Activated naive CD8-positive, alpha-beta T cell treated with anti-CD3 and anti-CD28 coated beads, Interleukin-2, amount 50 U/mL, for 24 hours (primary cell): ENCODE results near the gene TM4SF1.
"Not testable (repeated sequence)": the region's sequence is repeated elsewhere in the genome, so short reads cannot be mapped to it uniquely, and the experiment has no call there.

Experiments
- ATAC-seq: fragments of 150-1000 bp; cut with Tn5 transposase; one replicate; pipeline ENCODE4 v1.10.0; 2021
- DNase-seq: peaks from one replicate; pipeline ENCODE4 v3.0.0; 2021
- H3K27ac Mint-ChIP-seq: one replicate; pipeline ENCODE4 v1.8.0; 2021; ENCODE audit warnings: mild to moderate bottlenecking, mixed read lengths
- H3K27me3 Mint-ChIP-seq: one replicate; pipeline ENCODE4 v1.8.0; 2021; ENCODE audit warnings: mixed read lengths
- H3K36me3 Mint-ChIP-seq: one replicate; pipeline ENCODE4 v1.8.0; 2021; ENCODE audit warnings: low read depth, mixed read lengths
- H3K4me1 Mint-ChIP-seq: one replicate; pipeline ENCODE4 v1.8.0; 2021; ENCODE audit warnings: mixed read lengths
- H3K4me3 Mint-ChIP-seq: one replicate; pipeline ENCODE4 v1.8.0; 2021; ENCODE audit warnings: mild to moderate bottlenecking, moderate library complexity, mixed read lengths
- H3K9me3 Mint-ChIP-seq: one replicate; pipeline ENCODE4 v1.8.0; 2021; ENCODE audit warnings: mixed read lengths

The TM4SF1 gene

DNA sequence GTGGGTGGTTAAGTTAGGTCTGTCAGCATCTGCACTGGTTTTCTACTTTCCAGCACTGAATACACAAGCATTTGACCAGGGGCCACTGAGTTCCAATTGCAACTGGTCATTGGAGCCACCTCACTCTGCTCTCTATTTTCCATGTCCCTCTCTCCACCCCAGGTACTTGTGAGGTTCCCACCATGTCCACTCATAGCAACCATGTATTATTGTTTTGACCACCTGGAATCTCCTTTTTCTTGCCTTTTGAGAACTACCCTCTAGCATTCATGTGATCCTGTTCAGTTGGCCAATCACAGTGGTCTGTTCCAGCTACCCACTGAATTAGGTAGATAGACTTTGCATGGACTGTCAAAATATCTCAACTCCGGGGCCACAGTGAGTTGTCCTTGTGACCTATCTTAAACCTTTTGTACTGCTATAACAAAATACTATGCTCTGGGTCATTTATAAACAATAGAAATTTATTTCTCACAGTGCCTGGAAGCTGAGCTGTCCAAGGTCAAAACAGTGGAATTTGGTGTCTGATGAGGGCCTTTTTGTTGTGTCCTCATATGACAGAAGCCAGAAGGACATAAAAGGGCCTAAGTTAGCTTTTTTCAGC, 23.8 kb downstream of the TM4SF1 start:
- H3K4me3 Mint-ChIP-seq, result no peak overlapping the region
- H3K9me3 Mint-ChIP-seq, result no peaks in the 10 kb centered on the region
- no peaks in the 10 kb centered on the region for H3K36me3 Mint-ChIP-seq
- DNase-seq, result no peak
- ATAC-seq, result no peak
- H3K4me1 Mint-ChIP-seq, result no peaks in the 10 kb centered on the region
- H3K27me3 Mint-ChIP-seq, result peaks cover 16% of the 10 kb centered on the region
- H3K27ac Mint-ChIP-seq, result no peak overlapping the region

DNA sequence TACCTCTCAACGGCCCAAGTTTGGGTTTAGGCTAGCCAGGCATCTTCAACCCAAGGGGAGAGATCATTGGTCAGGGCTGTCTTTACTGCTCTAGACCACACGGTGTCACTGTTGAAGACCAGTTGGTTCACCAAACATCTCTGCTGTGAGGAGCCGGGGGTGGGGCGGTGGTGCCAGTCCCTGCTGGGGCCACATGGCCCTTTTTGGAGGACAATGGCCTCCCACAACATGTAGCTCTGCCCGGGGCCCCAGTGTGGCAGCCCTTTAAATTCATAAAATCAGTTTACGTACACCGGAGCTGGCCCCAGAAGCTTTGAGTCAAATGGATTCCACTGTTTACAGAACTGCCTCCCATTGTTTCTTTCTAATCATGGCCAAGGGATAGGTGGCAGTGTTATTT, 24.9 kb downstream of the TM4SF1 start:
- Mint-ChIP-seq H3K4me3 (no peak overlapping the region), H3K27ac (no peak overlapping the region), H3K36me3 (no peaks in the 10 kb centered on the region), H3K4me1 (no peaks in the 10 kb centered on the region), H3K9me3 (no peaks in the 10 kb centered on the region), H3K27me3 (peaks cover 14% of the 10 kb centered on the region)
- DNase-seq (peak; percentile 29), ATAC-seq (peak; percentile 57)

DNA sequence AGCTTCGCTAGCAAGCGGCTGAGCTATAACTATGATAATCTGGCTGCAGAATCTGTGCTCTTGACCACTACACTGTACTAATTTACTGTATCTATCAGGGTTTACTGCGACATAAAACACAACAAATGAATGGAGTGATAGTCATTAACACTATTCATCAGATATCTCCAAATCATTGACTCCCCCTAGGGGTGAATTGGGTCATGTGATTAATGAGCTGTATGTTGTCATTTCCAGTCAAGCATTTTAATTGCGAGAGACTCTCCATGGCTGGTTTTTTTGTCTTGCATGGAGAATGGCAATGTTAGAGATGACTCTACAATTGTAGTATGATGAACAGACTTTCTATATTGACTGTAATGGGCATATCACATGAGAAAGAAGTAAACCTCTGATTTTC, 33.5 kb downstream of the TM4SF1 start:
- H3K4me1 Mint-ChIP-seq, result no peaks in the 10 kb centered on the region
- H3K4me3 Mint-ChIP-seq, result no peak overlapping the region
- H3K27ac Mint-ChIP-seq, result no peak overlapping the region
- no peak for DNase-seq
- H3K9me3 Mint-ChIP-seq, result no peaks in the 10 kb centered on the region
- ATAC-seq, result no peak
- H3K27me3 Mint-ChIP-seq, result peaks cover 30% of the 10 kb centered on the region
- H3K36me3 Mint-ChIP-seq, result no peaks in the 10 kb centered on the region

DNA sequence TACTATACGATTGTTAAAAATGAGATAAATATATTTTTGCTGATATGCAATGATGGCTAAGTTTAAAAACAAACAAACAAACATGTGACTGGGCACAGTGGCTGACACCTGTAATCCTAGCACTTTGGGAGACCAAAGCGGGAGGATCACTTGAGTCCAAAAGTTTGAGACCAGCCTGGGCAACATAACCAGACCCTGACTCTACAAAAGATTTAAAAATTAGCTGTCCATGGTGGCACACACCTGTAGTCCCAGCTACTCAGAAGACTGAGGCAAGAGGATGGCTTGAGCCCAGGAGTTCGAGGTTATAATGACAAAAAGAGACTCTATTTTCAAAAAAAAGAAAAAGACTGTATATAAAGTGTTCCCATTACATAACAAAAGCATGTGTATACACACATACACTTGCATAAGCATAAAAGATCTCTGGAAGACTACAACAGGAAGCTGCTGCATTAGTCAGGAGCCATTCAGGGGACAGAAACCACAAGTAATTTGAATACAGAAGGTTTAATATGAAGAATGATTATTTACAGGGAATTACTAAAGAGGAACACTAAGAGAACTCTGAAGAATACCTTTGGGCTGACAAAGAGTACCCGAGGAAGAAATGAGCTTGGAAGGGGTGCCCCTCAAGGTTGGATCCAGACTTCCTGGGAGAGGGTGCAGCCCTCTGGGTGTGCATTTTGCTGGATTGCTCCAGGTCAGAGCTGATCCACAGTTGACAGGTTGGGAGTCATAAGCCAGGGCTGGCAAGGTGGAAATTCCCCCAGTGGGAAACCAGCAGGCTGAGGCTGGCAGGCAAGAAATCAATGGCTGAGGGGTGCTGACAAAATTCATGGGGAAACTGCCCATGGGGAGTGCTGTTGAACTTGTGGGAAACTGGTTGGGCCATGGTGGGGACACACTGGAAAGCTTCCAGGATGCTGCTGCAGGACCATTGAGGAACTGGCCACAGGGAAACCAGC, 34.8 kb downstream of the TM4SF1 start:
- Mint-ChIP-seq H3K36me3 (no peaks in the 10 kb centered on the region), H3K4me3 (no peak overlapping the region), H3K9me3 (no peaks in the 10 kb centered on the region), H3K4me1 (no peaks in the 10 kb centered on the region), H3K27me3 (peaks cover 24% of the 10 kb centered on the region), H3K27ac (no peak overlapping the region)
- DNase-seq (no peak), ATAC-seq (no peak)

DNA sequence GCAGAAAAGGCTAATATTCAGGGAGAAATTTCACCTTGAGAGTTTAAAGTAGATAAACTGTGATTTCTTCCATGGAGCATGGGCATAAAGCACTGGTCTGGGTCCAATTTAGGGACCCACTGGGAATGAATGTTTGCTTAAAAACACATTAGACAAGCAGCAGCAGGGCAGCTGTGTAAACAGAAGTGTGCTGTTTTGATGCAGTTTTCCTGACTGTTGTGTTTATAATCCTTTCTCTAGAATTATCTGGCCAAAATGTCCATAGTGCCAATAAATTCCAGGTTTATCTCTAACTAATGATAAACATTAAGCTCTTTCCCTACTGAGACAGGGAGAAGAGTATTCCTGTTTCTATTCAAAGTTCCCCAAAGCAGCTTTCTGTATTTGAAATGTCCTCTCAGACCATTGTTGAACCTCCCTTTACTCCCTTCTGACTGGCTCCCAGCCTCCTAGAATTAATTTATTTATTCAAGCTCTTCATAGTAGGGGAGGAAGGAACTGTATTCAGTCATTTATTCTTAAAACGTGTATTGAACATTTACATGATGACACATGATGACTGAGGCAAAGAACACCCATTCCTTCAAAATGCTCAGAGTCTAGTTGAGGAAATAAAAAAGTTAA, 37.0 kb downstream of the TM4SF1 start:
- ATAC-seq (no peak), DNase-seq (no peak)
- Mint-ChIP-seq H3K4me1 (no peaks in the 10 kb centered on the region), H3K27ac (no peak overlapping the region), H3K27me3 (peaks cover 24% of the 10 kb centered on the region), H3K36me3 (no peaks in the 10 kb centered on the region), H3K9me3 (no peaks in the 10 kb centered on the region), H3K4me3 (no peak overlapping the region)

DNA sequence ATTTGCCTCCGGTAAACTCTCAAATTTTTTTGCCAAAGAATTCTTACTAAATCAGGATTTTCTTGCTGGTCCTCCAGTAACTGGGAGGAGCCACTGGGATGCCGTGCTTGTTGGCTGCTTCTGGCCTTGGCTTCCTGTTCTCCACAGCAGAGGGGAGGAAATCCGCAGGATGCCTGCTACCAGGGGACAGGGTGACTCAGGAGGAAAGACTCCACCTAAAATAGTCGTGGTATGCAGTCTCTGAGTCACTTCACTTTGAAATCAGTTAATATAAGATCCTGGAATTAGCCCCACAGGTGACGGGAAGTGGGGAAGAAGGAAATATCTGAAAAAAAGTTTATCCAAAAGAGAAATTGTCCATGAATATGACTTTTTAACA, 37.5 kb downstream of the TM4SF1 start:
- peaks cover 24% of the 10 kb centered on the region for H3K27me3 Mint-ChIP-seq
- H3K4me1 Mint-ChIP-seq, result no peaks in the 10 kb centered on the region
- no peak overlapping the region for H3K27ac Mint-ChIP-seq
- DNase-seq (no peak), ATAC-seq (no peak)
- H3K4me3 Mint-ChIP-seq, result no peak overlapping the region
- no peaks in the 10 kb centered on the region for H3K36me3 Mint-ChIP-seq
- H3K9me3 Mint-ChIP-seq, result no peaks in the 10 kb centered on the region

DNA sequence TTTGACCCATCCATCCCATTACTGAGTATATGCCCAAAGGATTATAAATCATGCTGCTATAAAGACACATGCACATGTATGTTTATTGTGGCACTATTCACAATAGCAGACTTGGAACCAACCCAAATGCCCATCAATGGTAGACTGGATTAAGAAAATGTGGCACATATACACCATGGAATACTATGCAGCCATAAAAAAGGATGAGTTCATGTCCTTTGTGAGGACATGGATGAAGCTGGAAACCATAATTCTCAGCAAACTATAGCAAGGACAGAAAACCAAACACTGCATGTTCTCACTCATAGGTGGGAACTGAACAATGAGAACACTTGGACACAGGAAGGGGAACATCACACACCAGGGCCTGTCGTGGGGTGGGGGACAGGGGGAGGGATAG, 40.0 kb downstream of the TM4SF1 start:
- not testable (repeated sequence) for H3K36me3 Mint-ChIP-seq, H3K27ac Mint-ChIP-seq, DNase-seq, H3K4me3 Mint-ChIP-seq, H3K9me3 Mint-ChIP-seq, H3K4me1 Mint-ChIP-seq, ATAC-seq
- peaks cover 17% of the 10 kb centered on the region for H3K27me3 Mint-ChIP-seq

DNA sequence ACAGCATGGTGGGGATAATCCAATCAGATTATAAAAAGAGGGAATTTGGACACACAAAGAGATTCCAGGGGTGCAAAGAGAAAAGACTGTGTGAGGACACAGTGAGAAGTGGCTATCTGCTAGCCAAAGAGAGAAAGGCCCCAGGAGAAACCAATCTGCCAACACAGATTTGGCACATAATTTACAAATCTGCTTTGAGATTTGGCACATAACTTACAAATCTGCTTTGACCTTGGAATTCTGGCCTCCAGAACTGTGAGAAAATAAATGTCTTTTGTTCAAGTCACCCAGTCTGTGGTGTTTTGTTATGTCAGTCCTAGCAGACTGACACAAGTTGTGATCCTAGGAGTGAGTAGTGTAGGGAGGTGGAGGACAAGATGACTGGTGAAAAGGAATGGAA, 40.5 kb downstream of the TM4SF1 start:
- no peak overlapping the region for H3K27ac Mint-ChIP-seq
- no peaks in the 10 kb centered on the region for H3K9me3 Mint-ChIP-seq
- no peaks in the 10 kb centered on the region for H3K4me1 Mint-ChIP-seq
- H3K27me3 Mint-ChIP-seq, result peaks cover 17% of the 10 kb centered on the region
- no peak for ATAC-seq
- no peaks in the 10 kb centered on the region for H3K36me3 Mint-ChIP-seq
- no peak overlapping the region for H3K4me3 Mint-ChIP-seq
- DNase-seq, result no peak

DNA sequence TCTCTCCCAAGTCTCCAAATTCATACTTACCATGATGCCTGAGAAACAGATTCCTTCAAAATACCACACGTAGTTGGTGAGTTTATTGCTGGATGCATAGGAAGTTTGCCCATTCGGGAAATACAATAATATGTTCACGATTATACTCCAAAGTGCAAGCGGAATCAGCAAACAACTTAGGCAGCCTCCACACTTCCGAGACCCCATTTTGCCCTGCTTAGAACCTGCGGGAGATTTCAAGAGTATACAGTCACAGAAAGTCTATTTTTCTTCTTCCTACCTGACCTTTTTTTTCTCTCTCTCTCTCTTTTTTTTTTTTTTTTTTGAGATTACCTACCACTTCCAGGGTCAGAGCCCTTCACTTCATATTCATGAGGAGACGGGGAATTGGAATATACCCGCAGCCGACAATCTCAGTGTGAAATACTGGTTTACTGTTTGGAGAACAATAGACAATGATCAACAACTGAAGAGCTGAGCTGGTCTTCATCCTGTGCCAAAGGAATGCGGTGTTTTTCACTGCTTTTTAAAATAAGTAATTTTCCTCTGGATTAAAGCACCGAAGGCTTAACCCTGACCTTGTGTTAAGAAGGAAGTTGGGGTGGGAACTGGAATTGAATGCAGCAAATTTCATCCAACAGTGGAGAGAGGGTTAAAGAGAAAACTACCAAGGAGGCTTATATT, 44.1 kb downstream of the TM4SF1 start, which contains the start of gene TM4SF18:
TM4SF18 (minus strand) TSS at position 461 of the 684 bp plus-strand sequence; CDS start at position 207, 254 bp downstream.
- H3K36me3 Mint-ChIP-seq, result no peaks in the 10 kb centered on the region
- no peaks in the 10 kb centered on the region for H3K9me3 Mint-ChIP-seq
- no peaks in the 10 kb centered on the region for H3K27me3 Mint-ChIP-seq
- ATAC-seq, result no peak
- H3K27ac Mint-ChIP-seq, result no peak within 1 kb of the TSS
- H3K4me1 Mint-ChIP-seq, result no peaks in the 10 kb centered on the region
- DNase-seq, result no peak
- no peak within 1 kb of the TSS for H3K4me3 Mint-ChIP-seq

DNA sequence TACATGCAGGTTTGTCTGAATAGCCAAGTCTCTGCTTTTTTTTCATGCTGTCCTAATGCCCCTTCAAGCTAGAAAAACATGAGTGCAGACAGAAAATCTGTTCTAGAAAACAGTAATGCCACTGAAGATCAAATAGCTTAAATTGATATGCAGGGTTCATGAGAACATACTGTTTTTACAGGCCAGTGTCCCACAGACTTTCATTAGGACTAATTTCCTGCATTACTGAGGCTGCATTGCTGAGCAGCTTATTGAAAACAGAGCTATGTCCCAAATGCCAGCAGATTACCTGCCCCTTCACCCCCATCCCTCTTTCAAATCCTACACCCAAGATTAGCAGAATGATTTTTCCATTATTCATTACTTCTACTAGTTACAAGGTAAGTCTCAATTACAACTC, 44.7 kb downstream of the TM4SF1 start:
- Mint-ChIP-seq H3K36me3 (no peaks in the 10 kb centered on the region), H3K27ac (no peak overlapping the region), H3K4me3 (no peak overlapping the region), H3K27me3 (no peaks in the 10 kb centered on the region), H3K4me1 (no peaks in the 10 kb centered on the region), H3K9me3 (no peaks in the 10 kb centered on the region)
- DNase-seq, result no peak
- no peak for ATAC-seq

DNA sequence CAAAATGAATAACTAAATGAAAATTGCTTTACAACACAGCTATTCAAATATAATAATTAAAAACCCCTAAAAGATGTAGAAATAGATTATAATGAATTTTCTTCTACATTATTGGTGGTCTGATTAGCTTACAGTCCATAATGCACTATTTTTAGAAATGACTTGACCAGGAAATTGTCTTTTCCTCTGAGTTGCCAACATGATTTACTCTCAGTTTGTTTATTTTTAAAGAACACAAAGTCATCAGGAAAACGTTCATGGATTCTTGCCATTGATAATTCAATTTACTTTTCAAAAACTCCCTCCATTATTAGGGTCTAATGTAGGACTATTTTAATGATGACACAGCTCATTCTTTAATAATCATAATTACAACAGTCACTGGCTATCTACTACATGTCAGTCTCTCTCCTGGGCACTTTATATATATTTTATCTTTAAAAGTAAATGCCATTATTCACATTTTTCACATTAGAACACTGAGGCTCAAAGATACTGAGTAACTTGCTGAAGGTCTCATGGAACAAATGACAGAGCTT, 45.2 kb downstream of the TM4SF1 start:
- H3K36me3 Mint-ChIP-seq, result no peaks in the 10 kb centered on the region

DNA sequence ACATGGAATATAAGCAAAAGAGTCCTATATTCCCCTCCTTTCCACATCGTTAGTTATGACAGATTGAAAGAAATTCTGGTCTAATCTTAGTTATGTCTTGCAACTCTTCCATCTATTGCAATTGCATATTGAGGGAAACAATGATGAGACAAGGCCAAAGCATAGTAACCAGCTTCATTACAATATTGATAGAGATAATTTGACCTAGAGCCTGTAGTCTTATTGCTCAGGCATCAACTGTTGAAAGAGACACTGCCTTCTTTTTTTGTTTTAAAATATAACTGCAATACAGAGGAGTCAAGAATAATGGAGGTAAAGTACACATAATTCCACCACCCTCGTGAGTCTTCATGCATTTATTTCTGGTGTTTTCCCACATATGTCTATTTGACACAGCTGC, 46.1 kb downstream of the TM4SF1 start:
- H3K4me3 Mint-ChIP-seq, result no peak overlapping the region
- H3K36me3 Mint-ChIP-seq, result no peaks in the 10 kb centered on the region
- H3K9me3 Mint-ChIP-seq, result no peaks in the 10 kb centered on the region
- no peak for ATAC-seq
- no peak for DNase-seq
- no peak overlapping the region for H3K27ac Mint-ChIP-seq
- no peaks in the 10 kb centered on the region for H3K27me3 Mint-ChIP-seq
- no peaks in the 10 kb centered on the region for H3K4me1 Mint-ChIP-seq

More for the DNA sequence above, 45.2 kb downstream of the TM4SF1 start:
- H3K4me3 Mint-ChIP-seq, result no peak overlapping the region
- H3K27ac Mint-ChIP-seq, result no peak overlapping the region
- ATAC-seq (no peak), DNase-seq (no peak)
- no peaks in the 10 kb centered on the region for H3K9me3 Mint-ChIP-seq
- no peaks in the 10 kb centered on the region for H3K4me1 Mint-ChIP-seq
- no peaks in the 10 kb centered on the region for H3K27me3 Mint-ChIP-seq

DNA sequence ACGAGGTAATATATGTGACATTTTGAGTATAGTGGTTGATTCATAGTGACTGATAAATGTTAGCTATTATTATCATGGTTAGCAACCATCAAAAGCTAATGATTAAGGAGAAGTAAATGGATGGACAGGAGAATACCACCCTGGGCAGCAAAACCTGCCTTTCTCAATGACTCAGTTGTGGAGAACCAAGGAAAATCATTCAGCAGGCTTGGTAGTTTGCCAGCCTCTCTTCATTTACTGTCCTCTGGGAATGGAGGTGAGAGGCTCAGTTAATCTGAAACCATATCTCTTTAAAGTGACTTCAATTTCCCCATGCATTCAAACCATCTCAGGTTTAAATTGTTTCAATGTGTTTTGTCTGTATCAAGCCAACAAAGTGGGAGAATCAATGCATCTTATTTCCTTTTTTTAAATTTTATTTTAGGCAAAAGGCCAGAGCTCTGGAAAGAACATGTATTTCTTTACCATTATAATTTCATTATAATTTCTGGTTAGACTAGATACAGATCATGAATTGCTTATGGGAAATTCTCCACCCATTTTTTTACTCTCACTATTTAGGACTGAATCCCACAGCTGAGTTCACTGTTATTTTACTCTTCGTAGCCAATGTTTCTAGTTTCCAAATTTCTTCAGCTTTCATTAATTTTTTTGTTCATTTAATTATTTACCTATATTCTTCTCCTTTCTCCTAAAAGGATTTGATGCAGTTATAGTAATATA, 46.7 kb downstream of the TM4SF1 start:
- no peak overlapping the region for H3K4me3 Mint-ChIP-seq
- ATAC-seq (no peak), DNase-seq (no peak)
- no peaks in the 10 kb centered on the region for H3K9me3 Mint-ChIP-seq
- H3K27ac Mint-ChIP-seq, result no peak overlapping the region
- H3K27me3 Mint-ChIP-seq, result no peaks in the 10 kb centered on the region
- no peaks in the 10 kb centered on the region for H3K36me3 Mint-ChIP-seq
- H3K4me1 Mint-ChIP-seq, result no peaks in the 10 kb centered on the region

DNA sequence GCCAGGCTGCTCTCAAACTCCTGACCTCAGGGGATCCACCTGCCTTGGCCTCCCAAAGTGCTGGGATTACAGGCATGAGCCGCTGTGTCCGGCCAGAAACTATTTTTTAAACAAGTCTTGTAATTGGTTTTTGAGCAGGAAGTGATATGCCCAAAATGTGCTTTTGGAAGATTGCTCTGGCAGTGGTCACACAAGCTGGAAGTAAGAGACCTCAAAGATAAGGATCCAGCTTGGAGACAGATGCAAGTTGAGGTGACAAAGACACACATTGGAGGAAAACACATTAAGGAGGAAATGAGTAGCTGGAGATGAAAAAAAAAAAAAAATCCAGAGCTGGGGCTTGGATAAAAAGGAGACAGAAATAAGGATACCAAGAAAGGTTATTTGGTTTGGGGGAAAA, 50.3 kb downstream of the TM4SF1 start:
- no peaks in the 10 kb centered on the region for H3K9me3 Mint-ChIP-seq
- no peaks in the 10 kb centered on the region for H3K4me1 Mint-ChIP-seq
- no peak overlapping the region for H3K27ac Mint-ChIP-seq
- H3K4me3 Mint-ChIP-seq, result no peak overlapping the region
- ATAC-seq (no peak), DNase-seq (no peak)
- H3K27me3 Mint-ChIP-seq, result no peaks in the 10 kb centered on the region
- H3K36me3 Mint-ChIP-seq, result no peaks in the 10 kb centered on the region
